ENCODE data around the gene GRIN3B. TPM values are rescaled to one million over a fixed set of nuclear protein-coding genes. Genes with fewer than 3 reads are reported as not detected.
A peak's percentile ranks its signal among the peaks of the same experiment; 100 is the strongest.

GRIN3B gene
- total RNA-seq, 1 experiment from 2014 or later, result 0.11 TPM

DNA sequence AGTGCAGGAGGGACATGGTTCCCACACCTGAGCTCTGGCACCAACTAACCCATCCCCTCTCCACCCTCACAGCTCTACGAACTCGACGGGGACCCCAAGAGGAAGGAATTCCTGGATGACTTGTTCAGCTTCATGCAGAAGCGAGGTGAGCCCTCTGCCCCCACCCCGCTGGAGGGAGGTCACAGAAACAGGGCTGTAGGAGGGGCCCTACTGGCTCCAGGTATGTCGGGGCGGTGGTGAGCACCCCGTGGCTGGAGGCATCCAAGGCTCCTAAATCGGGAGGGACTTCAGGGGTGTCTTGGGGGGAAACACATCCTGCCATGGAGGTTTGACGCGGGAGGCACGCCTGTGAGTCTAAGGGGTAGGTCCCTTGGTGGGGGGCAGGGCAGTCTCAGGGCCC, 40.2 kb upstream of the GRIN3B start:
- Histone ChIP-seq H3K79me2 (ENCODE audit: low read depth) (0 out of 2 replicates have a peak, but pooled peaks cover 4% of the 10 kb centered on the region), H2AFZ (no peak overlapping the region), H3F3A (ENCODE audit: insufficient read depth, low read depth) (peaks cover 21% of the 10 kb centered on the region; the same call in 1 of the 2 replicates), H3K4me3 (no peak overlapping the region), H3K9me3 (ENCODE audit: insufficient read depth, low read depth) (no peaks in the 10 kb centered on the region), H3K4me2 (no peak overlapping the region), H3K4me1 (replicated peaks; ENCODE audit: insufficient read depth) (peaks cover 42% of the 10 kb centered on the region), H3K27me3 (ENCODE audit: insufficient read depth, low read depth) (no peaks in the 10 kb centered on the region), H3K9me2 (ENCODE audit: insufficient read depth) (no peaks in the 10 kb centered on the region), H3K27ac (no peak overlapping the region), H4K20me1 (ENCODE audit: insufficient read depth) (no peaks in the 10 kb centered on the region), H3K36me3 (ENCODE audit: low read depth) (no peaks in the 10 kb centered on the region)
- intact Hi-C loops (cut with micrococcal nuclease; ENCODE audit: unreplicated experiment), result no loop called here
- TF ChIP-seq, protein P1, sequence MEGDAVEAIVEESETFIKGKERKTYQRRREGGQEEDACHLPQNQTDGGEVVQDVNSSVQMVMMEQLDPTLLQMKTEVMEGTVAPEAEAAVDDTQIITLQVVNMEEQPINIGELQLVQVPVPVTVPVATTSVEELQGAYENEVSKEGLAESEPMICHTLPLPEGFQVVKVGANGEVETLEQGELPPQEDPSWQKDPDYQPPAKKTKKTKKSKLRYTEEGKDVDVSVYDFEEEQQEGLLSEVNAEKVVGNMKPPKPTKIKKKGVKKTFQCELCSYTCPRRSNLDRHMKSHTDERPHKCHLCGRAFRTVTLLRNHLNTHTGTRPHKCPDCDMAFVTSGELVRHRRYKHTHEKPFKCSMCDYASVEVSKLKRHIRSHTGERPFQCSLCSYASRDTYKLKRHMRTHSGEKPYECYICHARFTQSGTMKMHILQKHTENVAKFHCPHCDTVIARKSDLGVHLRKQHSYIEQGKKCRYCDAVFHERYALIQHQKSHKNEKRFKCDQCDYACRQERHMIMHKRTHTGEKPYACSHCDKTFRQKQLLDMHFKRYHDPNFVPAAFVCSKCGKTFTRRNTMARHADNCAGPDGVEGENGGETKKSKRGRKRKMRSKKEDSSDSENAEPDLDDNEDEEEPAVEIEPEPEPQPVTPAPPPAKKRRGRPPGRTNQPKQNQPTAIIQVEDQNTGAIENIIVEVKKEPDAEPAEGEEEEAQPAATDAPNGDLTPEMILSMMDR (conservative IDR thresholded peaks at IDR 0.05), result no peak
- ChIA-PET POLR2A (ENCODE audit: unreplicated experiment) (no interaction called here), CTCF (no interaction called here)
- no peak for DNase-seq
- no TSS peak for BruUV-seq (replicated peaks)

DNA sequence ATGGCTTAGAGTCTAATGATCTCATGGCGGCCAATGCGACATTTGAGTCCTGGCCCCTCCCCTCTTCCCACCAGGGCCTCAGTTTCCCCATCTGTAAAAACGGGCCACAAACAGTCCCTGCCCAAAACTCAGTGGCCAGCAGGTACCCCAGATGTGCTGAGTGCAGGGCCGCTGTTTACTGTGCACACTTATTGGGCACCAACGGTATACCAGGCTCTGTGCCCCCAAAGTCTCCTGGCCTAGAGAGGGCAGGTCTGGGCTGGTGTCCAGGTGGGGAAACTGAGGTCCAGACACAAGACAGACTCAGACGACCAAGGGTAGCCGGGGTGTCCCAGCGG, 39.6 kb upstream of the GRIN3B start:
- no peaks in the 10 kb centered on the region for H4K20me1 ChIP-seq (ENCODE audit: insufficient read depth)
- TF ChIP-seq, protein P1 (conservative IDR thresholded peaks at IDR 0.05), result no peak
- TF ChIP-seq EZH2 (IDR thresholded peaks at IDR 0.05; ENCODE audit: low read depth), result no peak
- H3K27ac ChIP-seq, result no peak overlapping the region
- no peaks in the 10 kb centered on the region for H3K9me3 ChIP-seq (ENCODE audit: insufficient read depth, low read depth)
- H3K79me2 ChIP-seq (ENCODE audit: low read depth), result 0 out of 2 replicates have a peak, but pooled peaks cover under 1% of the 10 kb centered on the region
- no peaks in the 10 kb centered on the region for H3K9me2 ChIP-seq (ENCODE audit: insufficient read depth)
- POLR2A ChIA-PET (ENCODE audit: unreplicated experiment), result no interaction called here
- H3F3A ChIP-seq (ENCODE audit: insufficient read depth, low read depth), result peaks cover 18% of the 10 kb centered on the region; the same call in 1 of the 2 replicates
- no peak overlapping the region for H3K4me2 ChIP-seq
- no peaks in the 10 kb centered on the region for H3K27me3 ChIP-seq (ENCODE audit: insufficient read depth, low read depth)
- BruUV-seq (replicated peaks), result no TSS peak
- no peaks in the 10 kb centered on the region for H3K36me3 ChIP-seq (ENCODE audit: low read depth)
- no peak for DNase-seq
- H3K4me1 ChIP-seq (replicated peaks; ENCODE audit: insufficient read depth), result peaks cover 37% of the 10 kb centered on the region
- H2AFZ ChIP-seq, result no peak overlapping the region
- H3K4me3 ChIP-seq, result no peak overlapping the region
- intact Hi-C loops (cut with micrococcal nuclease; ENCODE audit: unreplicated experiment), result no loop called here
- CTCF ChIA-PET, result no interaction called here

DNA sequence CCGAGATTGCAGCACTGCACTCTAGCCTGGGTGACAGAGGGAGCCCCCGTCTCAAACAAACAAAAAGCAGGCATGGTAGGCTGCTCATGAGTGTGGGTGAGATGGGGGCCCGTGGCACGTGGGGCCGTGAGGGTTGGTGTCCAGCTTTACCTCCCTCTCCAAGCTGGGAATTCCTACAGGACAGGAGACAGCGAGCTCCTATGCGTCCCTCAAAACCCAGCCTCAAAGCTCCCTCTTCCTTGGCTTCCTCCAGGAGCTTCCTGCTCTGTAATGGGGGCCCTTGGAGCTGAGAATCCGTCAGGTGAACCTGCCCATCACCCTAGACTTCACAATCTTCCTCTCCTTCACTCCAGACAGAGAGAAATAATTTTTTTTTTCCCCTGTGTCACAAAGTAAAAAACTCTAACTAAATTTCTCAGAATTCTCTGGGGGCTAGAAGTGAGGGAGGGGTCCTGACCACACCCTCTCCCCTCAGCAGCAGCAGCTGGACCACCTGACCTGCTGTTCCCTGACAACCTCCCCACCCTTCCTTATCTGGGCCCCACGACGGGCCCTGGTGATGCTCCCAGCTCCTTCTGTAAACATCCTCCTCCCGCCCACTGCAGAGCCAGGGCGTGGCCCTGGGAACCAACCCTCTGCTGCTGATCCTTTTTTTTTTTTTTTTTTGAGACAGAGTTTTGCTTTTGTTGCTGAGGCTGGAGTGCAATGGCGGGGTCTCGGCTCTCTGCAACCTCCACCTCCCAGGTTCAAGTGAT, 38.2 kb upstream of the GRIN3B start:
- H3K79me2 ChIP-seq (ENCODE audit: low read depth), result no peaks in the 10 kb centered on the region
- no TSS peak for BruUV-seq (replicated peaks)
- no peaks in the 10 kb centered on the region for H3K9me3 ChIP-seq (ENCODE audit: insufficient read depth, low read depth)
- ChIA-PET POLR2A (ENCODE audit: unreplicated experiment) (interaction anchor here (0.5 kb wide), 1 partner anchor 105 kb away, joined by 3 read pairs; the partner anchor contains the start of gene ARHGAP45), CTCF (interaction anchor here (0.7 kb wide), 2 partner anchors 17 to 54 kb away, joined by 3 to 6 read pairs; no protein-coding TSS in a partner anchor)
- peaks cover 22% of the 10 kb centered on the region for H3K4me1 ChIP-seq (replicated peaks; ENCODE audit: insufficient read depth)
- intact Hi-C loops (cut with micrococcal nuclease; ENCODE audit: unreplicated experiment), result no loop called here
- no peak overlapping the region for H2AFZ ChIP-seq
- H3K9me2 ChIP-seq (ENCODE audit: insufficient read depth), result no peaks in the 10 kb centered on the region
- no peak overlapping the region for H3K4me3 ChIP-seq
- no peak overlapping the region for H3K27ac ChIP-seq
- H3K27me3 ChIP-seq (ENCODE audit: insufficient read depth, low read depth), result no peaks in the 10 kb centered on the region
- no peak for TF ChIP-seq EZH2 (IDR thresholded peaks at IDR 0.05; ENCODE audit: low read depth)
- TF ChIP-seq, protein P1 (conservative IDR thresholded peaks at IDR 0.05), result no peak
- H3F3A ChIP-seq (ENCODE audit: insufficient read depth, low read depth), result peaks cover 7% of the 10 kb centered on the region; the same call in 1 of the 2 replicates
- peak overlapping the region; percentile 17; the same call in 1 of the 2 replicates for H3K4me2 ChIP-seq
- no peaks in the 10 kb centered on the region for H4K20me1 ChIP-seq (ENCODE audit: insufficient read depth)
- no peaks in the 10 kb centered on the region for H3K36me3 ChIP-seq (ENCODE audit: low read depth)
- peak in 1 of 2 experiments; percentile 40 for DNase-seq

Measured in PC-9 (cell line).